ENCODE measurements around the gene LUZP1. TPM values are rescaled to one million over a fixed set of nuclear protein-coding genes. Genes with fewer than 3 reads are reported as not detected.

LUZP1 gene
- total and polyA plus RNA-seq, 10 of the 15 experiments (the other 5 are each of a cell fraction or from before 2014, with no cell fraction given), result 11.3 to 28.2 (median 17.3) TPM

DNA sequence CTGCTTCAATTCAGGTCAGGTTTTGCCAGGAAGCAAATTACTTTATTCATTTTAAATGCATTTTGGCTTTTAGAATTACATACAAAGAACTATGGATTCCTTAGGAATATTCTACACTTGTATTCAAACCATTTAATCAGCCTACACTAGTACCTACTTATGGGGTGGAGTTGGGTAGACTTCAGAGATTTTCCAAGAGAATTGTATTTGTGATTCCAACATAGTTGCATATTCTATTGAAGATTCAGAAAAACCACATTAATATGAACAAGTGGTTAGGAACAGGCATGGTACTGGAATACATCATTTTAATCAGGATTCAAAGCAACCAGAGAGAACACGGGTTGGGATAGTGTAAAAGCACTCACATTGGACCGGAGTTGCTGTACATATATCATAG is 33.4 kb downstream of the LUZP1 start:
- RAD21 ChIA-PET (ENCODE audit: unreplicated experiment), result no interaction called here
- Histone ChIP-seq H3K9ac (ENCODE audit: control insufficient read depth, insufficient read depth, low read length) (no peak overlapping the region), H3K27me3 (replicated peaks in 1 of 2; ENCODE audit: control insufficient read depth in 2 of 2, insufficient read depth in 2 of 2, low read length in 1 of 2) (no peaks in the 10 kb centered on the region), H3K36me3 (ENCODE audit: control insufficient read depth in 2 of 2, insufficient read depth in 2 of 2, low read length in 1 of 2) (no peaks in the 10 kb centered on the region), H3K27ac (ENCODE audit: control insufficient read depth, insufficient read depth) (no peak overlapping the region), H3K79me2 (ENCODE audit: control insufficient read depth, insufficient read depth, low read length) (peaks cover 2% of the 10 kb centered on the region; the same call in 1 of the 2 replicates), H3K4me1 (ENCODE audit: control insufficient read depth, insufficient read depth, low read length) (no peaks in the 10 kb centered on the region), H3K9me3 (replicated peaks; ENCODE audit: control insufficient read depth, insufficient read depth, low read length) (no peaks in the 10 kb centered on the region), H3K4me2 (ENCODE audit: control insufficient read depth, insufficient read depth) (no peak overlapping the region), H4K20me1 (ENCODE audit: control insufficient read depth, insufficient read depth) (no peaks in the 10 kb centered on the region), H3K4me3 (no peak overlapping the region), H2AFZ (ENCODE audit: control insufficient read depth, low read depth, low read length) (no peak overlapping the region)
- SMC1A ChIA-PET (ENCODE audit: uncharacterized antibody, unreplicated experiment), result interaction anchor here (1.0 to 2.0 kb wide), 2 partner anchors 15 to 36 kb away, joined by 3 to 5 read pairs; no protein-coding TSS in a partner anchor
- in situ Hi-C loops (cut with MboI), result no loop called here
- no peak for ATAC-seq
- POLR2A ChIA-PET, result interaction anchor here (1.3 kb wide), 1 partner anchor 8 kb away, joined by 4 read pairs; no protein-coding TSS in a partner anchor
- TF ChIP-seq NFXL1 (IDR thresholded peaks at IDR 0.05; ENCODE audit: borderline replicate concordance), result no peak
- no peak for TF ChIP-seq ZBED1 (IDR thresholded peaks at IDR 0.05; ENCODE audit: borderline replicate concordance)
- no peak for TF ChIP-seq SMC3 (IDR thresholded peaks at IDR 0.05; ENCODE audit: borderline replicate concordance, low read length)
- TF ChIP-seq RAD21 (IDR thresholded peaks at IDR 0.05; ENCODE audit: insufficient read depth, low read depth, low read length), result no peak
- TF ChIP-seq CREM (IDR thresholded peaks at IDR 0.05; ENCODE audit: low read depth), result no peak
- no peak for TF ChIP-seq KDM1A (IDR thresholded peaks at IDR 0.05; ENCODE audit: borderline replicate concordance)
- no peak for TF ChIP-seq SUZ12 (IDR thresholded peaks at IDR 0.05; ENCODE audit: unreplicated experiment)
- intact Hi-C loops (cut with micrococcal nuclease; ENCODE audit: unreplicated experiment), result no loop called here
- no TSS peak for BruUV-seq (replicated peaks)
- FAIRE-seq, result no peak
- CTCF ChIA-PET, result interaction anchor here (0.9 to 1.7 kb wide), 3 partner anchors 13 to 36 kb away, joined by 3 to 9 read pairs (median 4); no protein-coding TSS in a partner anchor
- no peak for DNase-seq (ENCODE audit: low read depth, low spot score)
- 100% methylated on average over 2 of the region's 2 CpGs for WGBS (ENCODE audit: insufficient coverage, insufficient replicate concordance, low lambda C conversion rate, missing lambda C conversion rate)

DNA sequence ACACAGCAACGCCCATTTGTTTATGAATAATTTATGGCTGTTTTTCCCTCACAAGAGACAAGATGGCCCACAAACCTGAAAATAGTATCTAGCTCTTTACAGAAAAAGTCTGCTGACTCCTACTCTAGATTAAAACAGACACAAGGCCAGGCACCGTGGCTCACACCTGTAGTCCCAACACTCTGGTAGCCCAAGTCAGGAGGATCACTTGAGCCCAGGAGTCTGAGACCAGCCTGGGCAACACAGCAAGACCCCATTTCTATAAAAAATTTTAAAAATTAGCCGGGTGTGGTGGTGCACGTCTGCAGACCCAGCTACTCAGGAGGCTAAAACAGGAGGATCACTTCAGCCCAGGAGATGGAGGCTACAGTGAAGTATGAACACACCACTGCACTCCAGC is 34.6 kb downstream of the LUZP1 start:
- ChIA-PET CTCF (interaction anchor here (0.6 to 1.2 kb wide), 3 partner anchors 51 to 363 kb away, joined by 3 read pairs; no protein-coding TSS in a partner anchor), RAD21 (ENCODE audit: unreplicated experiment) (interaction anchor here (1.1 kb wide), 1 partner anchor 51 kb away, joined by 3 read pairs; no protein-coding TSS in a partner anchor), POLR2A (interaction anchor here (0.6 kb wide), 1 partner anchor 245 kb away, joined by 4 read pairs; no protein-coding TSS in a partner anchor), SMC1A (ENCODE audit: uncharacterized antibody, unreplicated experiment) (interaction anchor here (2.0 kb wide), 1 partner anchor 35 kb away, joined by 5 read pairs; no protein-coding TSS in a partner anchor)
- no peak overlapping the region for H3K4me2 ChIP-seq (ENCODE audit: control insufficient read depth, insufficient read depth)
- H2AFZ ChIP-seq (ENCODE audit: control insufficient read depth, low read depth, low read length), result no peak overlapping the region
- H3K79me2 ChIP-seq (ENCODE audit: control insufficient read depth, insufficient read depth, low read length), result peaks cover 2% of the 10 kb centered on the region; the same call in 1 of the 2 replicates
- BruUV-seq (replicated peaks), result no TSS peak
- no peak overlapping the region for H3K9ac ChIP-seq (ENCODE audit: control insufficient read depth, insufficient read depth, low read length)
- in situ Hi-C loops (cut with MboI), result no loop called here
- H3K27ac ChIP-seq (ENCODE audit: control insufficient read depth, insufficient read depth), result no peak overlapping the region
- FAIRE-seq, result no peak
- no peaks in the 10 kb centered on the region for H3K36me3 ChIP-seq (ENCODE audit: control insufficient read depth in 2 of 2, insufficient read depth in 2 of 2, low read length in 1 of 2)
- intact Hi-C loops (cut with micrococcal nuclease; ENCODE audit: unreplicated experiment), result no loop called here
- H3K9me3 ChIP-seq (replicated peaks; ENCODE audit: control insufficient read depth, insufficient read depth, low read length), result no peaks in the 10 kb centered on the region
- H4K20me1 ChIP-seq (ENCODE audit: control insufficient read depth, insufficient read depth), result no peaks in the 10 kb centered on the region
- H3K4me3 ChIP-seq, result no peak overlapping the region
- WGBS (ENCODE audit: insufficient coverage, insufficient replicate concordance, low lambda C conversion rate, missing lambda C conversion rate), result 80% methylated on average over 4 of the region's 4 CpGs
- no peaks in the 10 kb centered on the region for H3K27me3 ChIP-seq (replicated peaks in 1 of 2; ENCODE audit: control insufficient read depth in 2 of 2, insufficient read depth in 2 of 2, low read length in 1 of 2)
- H3K4me1 ChIP-seq (ENCODE audit: control insufficient read depth, insufficient read depth, low read length), result no peaks in the 10 kb centered on the region
- ATAC-seq, result no peak
- DNase-seq (ENCODE audit: low read depth, low spot score), result no peak
- TF ChIP-seq NFXL1 (IDR thresholded peaks at IDR 0.05; ENCODE audit: borderline replicate concordance), result no peak
- TF ChIP-seq, protein P1, sequence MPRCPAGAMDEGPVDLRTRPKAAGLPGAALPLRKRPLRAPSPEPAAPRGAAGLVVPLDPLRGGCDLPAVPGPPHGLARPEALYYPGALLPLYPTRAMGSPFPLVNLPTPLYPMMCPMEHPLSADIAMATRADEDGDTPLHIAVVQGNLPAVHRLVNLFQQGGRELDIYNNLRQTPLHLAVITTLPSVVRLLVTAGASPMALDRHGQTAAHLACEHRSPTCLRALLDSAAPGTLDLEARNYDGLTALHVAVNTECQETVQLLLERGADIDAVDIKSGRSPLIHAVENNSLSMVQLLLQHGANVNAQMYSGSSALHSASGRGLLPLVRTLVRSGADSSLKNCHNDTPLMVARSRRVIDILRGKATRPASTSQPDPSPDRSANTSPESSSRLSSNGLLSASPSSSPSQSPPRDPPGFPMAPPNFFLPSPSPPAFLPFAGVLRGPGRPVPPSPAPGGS (IDR thresholded peaks at IDR 0.05; ENCODE audit: borderline replicate concordance, insufficient read depth, low read depth, low read length, poor library complexity, severe bottlenecking), result no peak
- TF ChIP-seq TAF1 (IDR thresholded peaks at IDR 0.05; ENCODE audit: borderline replicate concordance, low read depth, low read length), result no peak
- TF ChIP-seq SMC3 (IDR thresholded peaks at IDR 0.05; ENCODE audit: borderline replicate concordance, low read length), result no peak
- no peak for TF ChIP-seq TBL1XR1 (IDR thresholded peaks at IDR 0.05; ENCODE audit: low read depth, low read length)
- TF ChIP-seq, protein P2, sequence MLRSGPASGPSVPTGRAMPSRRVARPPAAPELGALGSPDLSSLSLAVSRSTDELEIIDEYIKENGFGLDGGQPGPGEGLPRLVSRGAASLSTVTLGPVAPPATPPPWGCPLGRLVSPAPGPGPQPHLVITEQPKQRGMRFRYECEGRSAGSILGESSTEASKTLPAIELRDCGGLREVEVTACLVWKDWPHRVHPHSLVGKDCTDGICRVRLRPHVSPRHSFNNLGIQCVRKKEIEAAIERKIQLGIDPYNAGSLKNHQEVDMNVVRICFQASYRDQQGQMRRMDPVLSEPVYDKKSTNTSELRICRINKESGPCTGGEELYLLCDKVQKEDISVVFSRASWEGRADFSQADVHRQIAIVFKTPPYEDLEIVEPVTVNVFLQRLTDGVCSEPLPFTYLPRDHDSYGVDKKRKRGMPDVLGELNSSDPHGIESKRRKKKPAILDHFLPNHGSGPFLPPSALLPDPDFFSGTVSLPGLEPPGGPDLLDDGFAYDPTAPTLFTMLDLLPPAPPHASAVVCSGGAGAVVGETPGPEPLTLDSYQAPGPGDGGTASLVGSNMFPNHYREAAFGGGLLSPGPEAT (IDR thresholded peaks at IDR 0.05; ENCODE audit: low read depth), result no peak

Measured in GM12878 (cell line).